ENCODE results near the gene CLECL1. TPM values are rescaled to one million over a fixed set of nuclear protein-coding genes. Genes with fewer than 3 reads are reported as not detected.

The CLECL1 gene
- total and polyA plus RNA-seq, 9 of the 15 experiments (the other 6 are each of a cell fraction or from before 2014, with no cell fraction given): 0.13 to 0.25 TPM; not detected in 7

GRCh38 chr12:9699269-9699897 is 33.5 kb downstream of the CLECL1 start:
- Histone ChIP-seq H2AFZ (ENCODE audit: low read depth, low read length) (no peak overlapping the region), H3K9me1 (ENCODE audit: control insufficient read depth, insufficient read depth, low read length) (no peaks in the 10 kb centered on the region), H3K9me3 (replicated peaks; ENCODE audit: control insufficient read depth, insufficient read depth, low read depth, low read length) (no peaks in the 10 kb centered on the region; the same call in 1 of the 2 replicates), H3K4me3 (no peak overlapping the region), H3K36me3 (ENCODE audit: control insufficient read depth, insufficient read depth, low read length) (no peaks in the 10 kb centered on the region), H3K27me3 (ENCODE audit: control insufficient read depth in 2 of 2, insufficient read depth in 2 of 2, low read length in 2 of 2) (no peaks in the 10 kb centered on the region), H3K9ac (ENCODE audit: insufficient read depth in 1 of 2, low read depth in 2 of 2, low read length in 2 of 2) (no peak overlapping the region), H3K4me2 (ENCODE audit: insufficient read depth, low read length) (no peak overlapping the region), H3K27ac (ENCODE audit: extremely low read depth, low read depth, low read length) (no peak overlapping the region), H3K4me1 (replicated peaks in 1 of 2; ENCODE audit: control insufficient read depth in 2 of 2, insufficient read depth in 2 of 2, low read length in 2 of 2) (no peaks in the 10 kb centered on the region), H4K20me1 (replicated peaks; ENCODE audit: control insufficient read depth, insufficient read depth, low read length) (no peaks in the 10 kb centered on the region), H3K79me2 (ENCODE audit: control insufficient read depth, insufficient read depth, low read length) (no peaks in the 10 kb centered on the region)
- ATAC-seq (no peak), DNase-seq (ENCODE audit: extremely low read depth in 1 of 4, low spot score in 3 of 4) (no peak), FAIRE-seq (no peak)
- intact Hi-C loops (cut with micrococcal nuclease) (no loop called here), in situ Hi-C loops (cut with MboI) (no loop called here)
- ChIA-PET POLR2A (interaction anchor here (0.8 to 1.2 kb wide), 2 partner anchors 9 to 12 kb away, joined by 3 to 4 read pairs; no protein-coding TSS in a partner anchor), CTCF (ENCODE audit: low intra/inter-chr PET ratio) (no interaction called here)
- 17% methylated on average over 1 of the region's 1 CpG for WGBS (ENCODE audit: insufficient coverage, low coverage, missing lambda C conversion rate)
- no TSS peak for BruUV-seq (replicated peaks)
- TF ChIP-seq TCF15 (CRISPR knock-in tag; IDR thresholded peaks at IDR 0.05) (no peak), TSHZ1 (CRISPR knock-in tag; IDR thresholded peaks at IDR 0.05) (no peak), CEBPB (tag; IDR thresholded peaks at IDR 0.05) (peak; percentile 35; the same call in 1 of the 2 replicates), ZNF395 (CRISPR knock-in tag; IDR thresholded peaks at IDR 0.05) (no peak), ZFP1 (CRISPR knock-in tag; IDR thresholded peaks at IDR 0.05) (no peak), YBX1 (IDR thresholded peaks at IDR 0.05) (no peak), IRF1 (CRISPR knock-in tag; IDR thresholded peaks at IDR 0.05; ENCODE audit: borderline replicate concordance) (no peak), MEIS2 (IDR thresholded peaks at IDR 0.05; ENCODE audit: partially characterized antibody) (peak; percentile 23), ZNF274 (IDR thresholded peaks at IDR 0.05; ENCODE audit: borderline replicate concordance, low read depth, low read length) (no peak), ZNF398 (CRISPR knock-in tag; IDR thresholded peaks at IDR 0.05) (no peak), PTTG1 (tag; IDR thresholded peaks at IDR 0.05; ENCODE audit: low read depth) (no peak), RBM34 (IDR thresholded peaks at IDR 0.05; ENCODE audit: borderline replicate concordance, insufficient read depth, low read length) (no peak), EWSR1 (IDR thresholded peaks at IDR 0.05; ENCODE audit: borderline replicate concordance, low read depth, partially characterized antibody) (no peak), BCOR (IDR thresholded peaks at IDR 0.05) (no peak)
